HG02943 (cell line): ENCODE results near the gene CRTC1.

Source experiments
- ATAC-seq: cut with Tn5 transposase; IDR thresholded peaks from one replicate; pipeline ENCODE4 v1.9.1; 2021; ENCODE audit warnings: mild to moderate bottlenecking, low read depth, moderate library complexity; ENCODE audit not compliant: unreplicated experiment

The CRTC1 gene

GRCh38 chr19:18650468-18651041, 32.9 kb upstream of the CRTC1 start:
- ATAC-seq = no peak

- ATAC-seq = no peak
Measured at GRCh38 chr19:18651300-18651699, 32.2 kb upstream of the CRTC1 start.

- no peak for ATAC-seq
Measured at GRCh38 chr19:18651733-18652132, 31.7 kb upstream of the CRTC1 start.

- no peak for ATAC-seq
Measured at GRCh38 chr19:18653853-18654252, 29.6 kb upstream of the CRTC1 start.

- no peak for ATAC-seq
Measured at GRCh38 chr19:18654469-18654868, 29.0 kb upstream of the CRTC1 start.

- ATAC-seq = no peak
Measured at GRCh38 chr19:18655173-18655844, 28.2 kb upstream of the CRTC1 start.

- no peak for ATAC-seq
Measured at GRCh38 chr19:18656337-18657086, 27.0 kb upstream of the CRTC1 start.

- ATAC-seq = no peak
Measured at GRCh38 chr19:18657590-18658365, 25.7 kb upstream of the CRTC1 start.

- ATAC-seq = no peak
Measured at GRCh38 chr19:18658366-18658855, 25.1 kb upstream of the CRTC1 start.

GRCh38 chr19:18659281-18660050, 24.0 kb upstream of the CRTC1 start:
- ATAC-seq = no peak

- ATAC-seq = no peak
Measured at GRCh38 chr19:18660051-18660910, 23.2 kb upstream of the CRTC1 start.

- no peak for ATAC-seq
Measured at GRCh38 chr19:18660939-18661670, 22.4 kb upstream of the CRTC1 start.

- no peak for ATAC-seq
Measured at GRCh38 chr19:18662972-18663732, 20.3 kb upstream of the CRTC1 start.

- no peak for ATAC-seq
Measured at GRCh38 chr19:18663940-18664530, 19.4 kb upstream of the CRTC1 start.

GRCh38 chr19:18665771-18666202, 17.7 kb upstream of the CRTC1 start:
- no peak for ATAC-seq

GRCh38 chr19:18666317-18666716, 17.2 kb upstream of the CRTC1 start:
- no peak for ATAC-seq

- ATAC-seq = no peak
Measured at GRCh38 chr19:18666784-18667183, 16.7 kb upstream of the CRTC1 start.
